ENCODE measurements around the gene PIK3C2G.
"Not testable (repeated sequence)": the region's sequence is repeated elsewhere in the genome, so short reads cannot be mapped to it uniquely, and the experiment has no call there.

PIK3C2G gene

DNA sequence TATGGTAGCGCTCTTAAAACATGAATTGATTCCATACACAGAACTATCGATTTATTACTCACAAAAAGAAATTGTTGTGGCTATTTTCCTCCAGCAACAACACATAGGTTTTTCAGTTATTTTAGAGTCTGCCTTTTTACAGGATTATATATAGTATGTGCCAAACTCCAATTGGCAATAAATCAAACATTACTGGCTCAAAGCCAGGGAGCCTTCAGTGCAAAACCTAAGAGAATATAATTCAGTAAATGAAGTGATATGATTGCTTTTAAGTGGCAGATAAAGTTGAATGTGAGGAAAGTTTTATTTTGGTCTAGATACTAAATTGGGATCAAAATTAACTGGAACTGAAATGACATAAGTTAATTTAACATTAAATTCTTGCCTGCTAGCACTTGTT, 234.8 kb downstream of the PIK3C2G start:
- Histone ChIP-seq H3K27ac (ENCODE audit: low read depth, low read length) (no peak overlapping the region), H3K4me2 (ENCODE audit: low read length) (no peak overlapping the region), H3K27me3 (ENCODE audit: control insufficient read depth, low read length) (no peaks in the 10 kb centered on the region), H3K79me2 (ENCODE audit: control insufficient read depth, low read length) (no peaks in the 10 kb centered on the region), H3K36me3 (ENCODE audit: control insufficient read depth, low read length) (no peaks in the 10 kb centered on the region), H4K20me1 (ENCODE audit: control insufficient read depth, insufficient read depth, low read depth, low read length) (no peaks in the 10 kb centered on the region), H3K4me1 (ENCODE audit: control insufficient read depth, low read length) (no peaks in the 10 kb centered on the region), H3K9me2 (replicated peaks; ENCODE audit: control insufficient read depth, low read length) (no peaks in the 10 kb centered on the region), H3F3A (ENCODE audit: control insufficient read depth, insufficient read depth) (no peaks in the 10 kb centered on the region), H3K4me3 (ENCODE audit: low read length) (no peak overlapping the region), H3K9me3 (ENCODE audit: control insufficient read depth, insufficient read depth, low read length) (no peaks in the 10 kb centered on the region)
- no peak for TF ChIP-seq EZH2phosphoT487 (IDR thresholded peaks at IDR 0.05; ENCODE audit: borderline replicate concordance, low read length)
- TF ChIP-seq, protein P1, sequence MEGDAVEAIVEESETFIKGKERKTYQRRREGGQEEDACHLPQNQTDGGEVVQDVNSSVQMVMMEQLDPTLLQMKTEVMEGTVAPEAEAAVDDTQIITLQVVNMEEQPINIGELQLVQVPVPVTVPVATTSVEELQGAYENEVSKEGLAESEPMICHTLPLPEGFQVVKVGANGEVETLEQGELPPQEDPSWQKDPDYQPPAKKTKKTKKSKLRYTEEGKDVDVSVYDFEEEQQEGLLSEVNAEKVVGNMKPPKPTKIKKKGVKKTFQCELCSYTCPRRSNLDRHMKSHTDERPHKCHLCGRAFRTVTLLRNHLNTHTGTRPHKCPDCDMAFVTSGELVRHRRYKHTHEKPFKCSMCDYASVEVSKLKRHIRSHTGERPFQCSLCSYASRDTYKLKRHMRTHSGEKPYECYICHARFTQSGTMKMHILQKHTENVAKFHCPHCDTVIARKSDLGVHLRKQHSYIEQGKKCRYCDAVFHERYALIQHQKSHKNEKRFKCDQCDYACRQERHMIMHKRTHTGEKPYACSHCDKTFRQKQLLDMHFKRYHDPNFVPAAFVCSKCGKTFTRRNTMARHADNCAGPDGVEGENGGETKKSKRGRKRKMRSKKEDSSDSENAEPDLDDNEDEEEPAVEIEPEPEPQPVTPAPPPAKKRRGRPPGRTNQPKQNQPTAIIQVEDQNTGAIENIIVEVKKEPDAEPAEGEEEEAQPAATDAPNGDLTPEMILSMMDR (IDR thresholded peaks at IDR 0.05; ENCODE audit: low read depth, low read length, poor library complexity, severe bottlenecking): no peak

DNA sequence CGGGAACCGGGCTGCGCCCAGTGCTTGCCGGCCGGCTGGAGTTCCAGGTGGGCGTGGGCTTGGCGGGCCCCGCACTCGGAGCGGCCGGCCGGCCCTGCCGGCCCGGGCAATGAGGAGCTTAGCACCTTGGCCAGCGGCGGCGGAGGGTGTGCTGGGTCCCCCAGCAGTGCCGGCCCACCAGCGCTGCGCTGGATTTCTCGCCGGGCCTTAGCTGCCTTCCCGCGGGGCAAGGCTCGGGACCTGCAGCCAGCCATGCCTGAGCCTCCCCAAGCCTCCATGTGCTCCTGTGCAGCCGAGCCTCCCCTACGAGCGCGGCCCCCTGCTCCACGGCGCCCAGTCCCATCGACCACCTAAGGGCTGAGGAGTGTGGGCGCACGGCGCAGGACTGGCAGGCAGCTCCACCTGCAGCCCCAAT, 238.8 kb downstream of the PIK3C2G start:
- H3F3A ChIP-seq (ENCODE audit: control insufficient read depth, insufficient read depth); H3K4me1 ChIP-seq (ENCODE audit: control insufficient read depth, low read length); H3K9me3 ChIP-seq (ENCODE audit: control insufficient read depth, insufficient read depth, low read length); H3K79me2 ChIP-seq (ENCODE audit: control insufficient read depth, low read length); H3K27ac ChIP-seq (ENCODE audit: low read depth, low read length); H3K4me2 ChIP-seq (ENCODE audit: low read length); H3K4me3 ChIP-seq (ENCODE audit: low read length); H4K20me1 ChIP-seq (ENCODE audit: control insufficient read depth, insufficient read depth, low read depth, low read length); H3K9me2 ChIP-seq (replicated peaks; ENCODE audit: control insufficient read depth, low read length); H3K36me3 ChIP-seq (ENCODE audit: control insufficient read depth, low read length); H3K27me3 ChIP-seq (ENCODE audit: control insufficient read depth, low read length): not testable (repeated sequence)

DNA sequence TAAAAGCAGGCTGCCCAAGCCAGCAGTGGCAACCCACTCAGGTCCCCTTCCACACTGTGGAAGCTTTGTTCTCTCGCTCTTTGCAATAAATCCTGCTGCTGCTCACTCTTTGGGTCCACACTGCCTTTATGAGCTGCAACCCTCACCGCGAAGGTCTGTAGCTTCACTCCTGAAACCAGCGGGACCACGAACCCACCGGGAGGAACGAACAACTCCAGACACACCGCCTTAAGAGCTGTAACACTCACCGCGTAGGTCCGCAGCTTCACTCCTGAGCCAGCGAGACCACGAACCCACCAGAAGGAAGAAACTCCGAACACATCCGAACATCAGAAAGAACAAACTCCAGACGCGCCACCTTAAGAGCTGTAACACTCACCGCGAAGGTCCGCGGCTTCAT, 239.4 kb downstream of the PIK3C2G start:
- H3K9me2 ChIP-seq (replicated peaks; ENCODE audit: control insufficient read depth, low read length): not testable (repeated sequence)

DNA sequence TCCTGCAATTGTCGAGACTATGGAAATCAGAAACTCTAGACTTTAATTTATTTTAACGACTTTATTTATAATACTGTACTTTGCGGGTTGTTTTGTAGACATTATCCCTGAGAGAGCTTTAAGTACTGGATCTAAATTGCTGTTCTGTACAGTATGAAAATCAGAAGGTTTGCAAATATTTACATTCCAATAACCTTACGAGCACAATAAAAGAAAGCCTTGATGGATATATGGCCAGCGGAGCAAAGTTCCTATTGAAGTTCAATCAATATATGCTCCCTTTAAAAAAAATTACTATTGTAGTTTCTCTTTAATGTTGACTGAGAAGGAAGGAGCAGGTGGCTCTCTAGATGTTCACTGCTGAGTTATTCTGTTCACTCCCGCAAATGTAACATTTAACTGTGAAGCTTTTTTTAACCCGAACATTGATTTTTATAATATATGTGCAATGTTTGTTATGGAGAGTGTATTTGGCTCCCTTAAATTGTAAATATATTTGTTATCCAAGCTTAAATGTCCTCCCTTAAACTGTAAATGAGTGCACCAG, 241.2 kb downstream of the PIK3C2G start:
- Histone ChIP-seq H3K4me2 (ENCODE audit: low read length) (no peak overlapping the region), H4K20me1 (ENCODE audit: control insufficient read depth, insufficient read depth, low read depth, low read length) (no peaks in the 10 kb centered on the region), H3K9me3 (ENCODE audit: control insufficient read depth, insufficient read depth, low read length) (no peaks in the 10 kb centered on the region), H3K4me1 (ENCODE audit: control insufficient read depth, low read length) (no peaks in the 10 kb centered on the region), H3K36me3 (ENCODE audit: control insufficient read depth, low read length) (no peaks in the 10 kb centered on the region), H3K79me2 (ENCODE audit: control insufficient read depth, low read length) (no peaks in the 10 kb centered on the region), H3K27me3 (ENCODE audit: control insufficient read depth, low read length) (no peaks in the 10 kb centered on the region), H3K4me3 (ENCODE audit: low read length) (no peak overlapping the region), H3F3A (ENCODE audit: control insufficient read depth, insufficient read depth) (no peaks in the 10 kb centered on the region), H3K9me2 (replicated peaks; ENCODE audit: control insufficient read depth, low read length) (no peaks in the 10 kb centered on the region), H3K27ac (ENCODE audit: low read depth, low read length) (no peak overlapping the region)
- TF ChIP-seq, protein P1 (IDR thresholded peaks at IDR 0.05; ENCODE audit: low read depth, low read length, poor library complexity, severe bottlenecking): no peak
- TF ChIP-seq EZH2phosphoT487 (IDR thresholded peaks at IDR 0.05; ENCODE audit: borderline replicate concordance, low read length): no peak

More for the DNA sequence above, 239.4 kb downstream of the PIK3C2G start:
- H3K27ac ChIP-seq (ENCODE audit: low read depth, low read length); H3K4me3 ChIP-seq (ENCODE audit: low read length); H3K4me1 ChIP-seq (ENCODE audit: control insufficient read depth, low read length); H3K27me3 ChIP-seq (ENCODE audit: control insufficient read depth, low read length); H3F3A ChIP-seq (ENCODE audit: control insufficient read depth, insufficient read depth); H3K9me3 ChIP-seq (ENCODE audit: control insufficient read depth, insufficient read depth, low read length); H4K20me1 ChIP-seq (ENCODE audit: control insufficient read depth, insufficient read depth, low read depth, low read length); H3K36me3 ChIP-seq (ENCODE audit: control insufficient read depth, low read length); H3K79me2 ChIP-seq (ENCODE audit: control insufficient read depth, low read length); H3K4me2 ChIP-seq (ENCODE audit: low read length): not testable (repeated sequence)
